ENCODE results near the gene TMX3.

Gene TMX3

DNA sequence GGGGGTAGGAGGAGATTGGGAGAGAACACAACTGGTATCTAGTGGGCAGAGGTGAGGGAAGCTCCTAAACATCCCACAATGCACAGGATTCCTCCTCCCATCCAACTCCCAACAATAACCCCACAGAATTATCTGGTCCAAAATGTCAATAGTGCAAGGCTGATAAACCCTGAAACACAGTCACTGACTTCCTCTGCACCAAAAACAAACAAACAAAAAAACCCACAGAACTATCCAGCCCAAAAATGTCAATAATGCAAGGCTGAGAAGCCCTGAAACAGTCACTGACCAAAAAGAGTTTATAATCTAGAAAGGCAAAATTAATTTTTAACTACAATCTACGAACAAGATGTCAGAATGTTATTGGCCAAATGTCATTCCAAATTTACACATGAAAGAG is 9.8 kb downstream of the TMX3 start:
- Histone ChIP-seq H3K27me3 (ENCODE audit: control insufficient read depth, insufficient read depth, low read length) (no peaks in the 10 kb centered on the region), H3K9ac (ENCODE audit: low read length) (no peak overlapping the region), H3K27ac (ENCODE audit: low read length) (no peak overlapping the region), H3K4me1 (ENCODE audit: control insufficient read depth, low read depth, low read length) (no peaks in the 10 kb centered on the region), H3K36me3 (ENCODE audit: control insufficient read depth, low read depth, low read length) (peaks cover 48% of the 10 kb centered on the region), H3K9me3 (ENCODE audit: control insufficient read depth, low read depth, low read length) (no peaks in the 10 kb centered on the region), H3K4me3 (ENCODE audit: low read length) (no peak overlapping the region)

DNA sequence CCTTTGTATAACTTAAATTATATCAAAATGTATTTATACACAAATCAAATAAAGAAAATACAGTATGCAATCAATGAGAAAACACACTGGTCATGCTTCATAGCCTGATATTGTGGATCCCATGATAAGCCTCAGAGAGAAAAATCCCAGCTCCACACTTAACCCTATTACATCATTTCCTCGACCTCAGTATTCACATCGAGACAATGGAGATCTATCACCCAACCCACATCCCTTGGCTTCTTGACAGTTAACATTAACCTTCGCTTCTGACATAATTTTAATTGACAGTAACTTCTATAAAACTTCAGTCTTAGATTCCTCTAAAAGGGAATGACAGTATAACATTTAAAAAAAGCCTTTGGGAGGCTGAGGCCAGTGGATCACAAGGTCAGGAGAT is 11.6 kb downstream of the TMX3 start:
- Histone ChIP-seq H3K27me3 (ENCODE audit: control insufficient read depth, insufficient read depth, low read length) (no peaks in the 10 kb centered on the region), H3K9ac (ENCODE audit: low read length) (no peak overlapping the region), H3K27ac (ENCODE audit: low read length) (no peak overlapping the region), H3K36me3 (ENCODE audit: control insufficient read depth, low read depth, low read length) (peaks cover 37% of the 10 kb centered on the region), H3K4me1 (ENCODE audit: control insufficient read depth, low read depth, low read length) (no peaks in the 10 kb centered on the region), H3K4me3 (ENCODE audit: low read length) (no peak overlapping the region), H3K9me3 (ENCODE audit: control insufficient read depth, low read depth, low read length) (no peaks in the 10 kb centered on the region)

DNA sequence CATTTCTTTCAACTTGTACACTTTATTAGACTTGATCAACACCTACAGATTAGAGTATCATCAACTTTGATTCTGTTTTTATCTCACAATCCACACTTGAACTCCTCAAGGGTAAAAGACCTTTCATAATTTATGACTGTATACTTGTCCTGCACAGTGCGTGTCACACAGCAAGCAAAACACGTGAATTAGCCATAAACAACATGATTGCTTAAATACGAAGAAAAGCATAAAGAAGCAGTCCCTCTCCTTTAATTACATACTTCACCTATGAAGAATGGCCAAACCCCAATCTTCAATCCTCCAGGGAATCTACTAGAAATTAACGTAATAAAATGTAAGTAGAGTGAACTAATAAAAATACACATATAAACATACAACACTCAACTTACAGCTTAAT is 13.6 kb downstream of the TMX3 start:
- Histone ChIP-seq H3K4me3 (ENCODE audit: low read length) (no peak overlapping the region), H3K9me3 (ENCODE audit: control insufficient read depth, low read depth, low read length) (no peaks in the 10 kb centered on the region), H3K4me1 (ENCODE audit: control insufficient read depth, low read depth, low read length) (no peaks in the 10 kb centered on the region), H3K36me3 (ENCODE audit: control insufficient read depth, low read depth, low read length) (peaks cover 39% of the 10 kb centered on the region), H3K9ac (ENCODE audit: low read length) (no peak overlapping the region), H3K27ac (ENCODE audit: low read length) (no peak overlapping the region), H3K27me3 (ENCODE audit: control insufficient read depth, insufficient read depth, low read length) (no peaks in the 10 kb centered on the region)

DNA sequence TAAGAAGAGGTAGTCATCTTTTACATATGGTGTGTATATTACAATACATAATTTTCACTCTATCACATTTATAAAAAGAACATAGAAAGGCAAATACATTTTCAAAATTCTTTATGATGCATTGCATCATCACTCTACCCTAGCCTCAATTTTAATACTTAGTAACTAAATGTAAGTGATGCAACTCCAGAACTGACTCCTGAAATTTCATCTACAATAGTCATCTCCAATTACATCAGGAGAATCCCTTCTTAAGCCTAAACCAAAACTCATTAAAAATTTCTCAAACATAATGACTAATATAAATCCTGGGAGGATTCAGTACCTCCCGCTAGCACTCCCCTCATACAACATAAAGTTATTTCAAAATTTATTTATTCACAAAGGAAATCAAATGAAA is 15.9 kb downstream of the TMX3 start:
- Histone ChIP-seq H3K9me3 (ENCODE audit: control insufficient read depth, low read depth, low read length) (no peaks in the 10 kb centered on the region), H3K4me3 (ENCODE audit: low read length) (no peak overlapping the region), H3K4me1 (ENCODE audit: control insufficient read depth, low read depth, low read length) (no peaks in the 10 kb centered on the region), H3K27ac (ENCODE audit: low read length) (no peak overlapping the region), H3K9ac (ENCODE audit: low read length) (no peak overlapping the region), H3K36me3 (ENCODE audit: control insufficient read depth, low read depth, low read length) (peaks cover 39% of the 10 kb centered on the region), H3K27me3 (ENCODE audit: control insufficient read depth, insufficient read depth, low read length) (no peaks in the 10 kb centered on the region)

DNA sequence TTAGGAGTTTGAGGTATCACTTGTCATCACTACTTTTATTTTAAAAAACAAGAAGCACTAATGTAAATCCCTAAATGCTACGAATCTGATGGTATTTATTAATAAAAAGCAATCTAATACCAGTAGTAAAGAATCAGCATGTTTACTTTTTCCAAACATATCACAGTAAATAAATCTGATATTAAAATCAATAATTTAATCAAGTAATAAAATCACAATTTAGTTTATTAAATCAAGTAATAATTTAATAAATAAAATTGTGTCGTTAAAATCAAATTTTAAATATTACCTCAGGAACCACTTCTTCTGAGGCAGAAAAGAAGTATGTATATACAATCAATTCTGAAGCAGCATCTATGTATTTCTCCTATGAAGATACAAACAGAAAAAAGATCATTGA is 18.0 kb downstream of the TMX3 start:
- H3K9me3 ChIP-seq (ENCODE audit: control insufficient read depth, low read depth, low read length): no peaks in the 10 kb centered on the region

DNA sequence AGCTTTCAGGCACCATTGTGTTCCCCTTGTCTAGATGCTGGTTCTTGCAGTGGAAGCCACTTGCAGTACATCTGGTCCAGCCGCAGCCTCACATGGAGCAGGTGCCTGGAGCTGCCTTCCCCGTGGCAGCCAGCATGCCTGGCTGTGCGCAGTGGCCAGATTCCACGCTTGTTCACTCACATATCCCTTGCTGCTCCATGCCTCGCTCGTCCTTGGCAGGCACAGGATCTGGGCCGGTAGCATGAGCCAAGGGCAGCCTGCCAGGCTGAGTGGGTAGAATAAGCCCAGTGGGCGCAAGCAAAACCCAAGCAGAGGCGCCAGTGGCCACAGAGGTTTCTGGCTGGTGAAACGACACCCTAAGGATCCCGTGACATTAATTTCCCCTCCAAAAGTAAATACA is 20.6 kb downstream of the TMX3 start:
- Histone ChIP-seq H3K9me3 (ENCODE audit: control insufficient read depth, low read depth, low read length) (no peaks in the 10 kb centered on the region), H3K27me3 (ENCODE audit: control insufficient read depth, insufficient read depth, low read length) (no peaks in the 10 kb centered on the region), H3K27ac (ENCODE audit: low read length) (no peak overlapping the region), H3K4me3 (ENCODE audit: low read length) (no peak overlapping the region), H3K4me1 (ENCODE audit: control insufficient read depth, low read depth, low read length) (no peaks in the 10 kb centered on the region), H3K9ac (ENCODE audit: low read length) (no peak overlapping the region), H3K36me3 (ENCODE audit: control insufficient read depth, low read depth, low read length) (peaks cover 42% of the 10 kb centered on the region)

More for the DNA sequence above, 18.0 kb downstream of the TMX3 start:
- Histone ChIP-seq H3K27ac (ENCODE audit: low read length) (no peak overlapping the region), H3K9ac (ENCODE audit: low read length) (no peak overlapping the region), H3K36me3 (ENCODE audit: control insufficient read depth, low read depth, low read length) (peaks cover 42% of the 10 kb centered on the region), H3K4me3 (ENCODE audit: low read length) (no peak overlapping the region), H3K4me1 (ENCODE audit: control insufficient read depth, low read depth, low read length) (no peaks in the 10 kb centered on the region), H3K27me3 (ENCODE audit: control insufficient read depth, insufficient read depth, low read length) (no peaks in the 10 kb centered on the region)

DNA sequence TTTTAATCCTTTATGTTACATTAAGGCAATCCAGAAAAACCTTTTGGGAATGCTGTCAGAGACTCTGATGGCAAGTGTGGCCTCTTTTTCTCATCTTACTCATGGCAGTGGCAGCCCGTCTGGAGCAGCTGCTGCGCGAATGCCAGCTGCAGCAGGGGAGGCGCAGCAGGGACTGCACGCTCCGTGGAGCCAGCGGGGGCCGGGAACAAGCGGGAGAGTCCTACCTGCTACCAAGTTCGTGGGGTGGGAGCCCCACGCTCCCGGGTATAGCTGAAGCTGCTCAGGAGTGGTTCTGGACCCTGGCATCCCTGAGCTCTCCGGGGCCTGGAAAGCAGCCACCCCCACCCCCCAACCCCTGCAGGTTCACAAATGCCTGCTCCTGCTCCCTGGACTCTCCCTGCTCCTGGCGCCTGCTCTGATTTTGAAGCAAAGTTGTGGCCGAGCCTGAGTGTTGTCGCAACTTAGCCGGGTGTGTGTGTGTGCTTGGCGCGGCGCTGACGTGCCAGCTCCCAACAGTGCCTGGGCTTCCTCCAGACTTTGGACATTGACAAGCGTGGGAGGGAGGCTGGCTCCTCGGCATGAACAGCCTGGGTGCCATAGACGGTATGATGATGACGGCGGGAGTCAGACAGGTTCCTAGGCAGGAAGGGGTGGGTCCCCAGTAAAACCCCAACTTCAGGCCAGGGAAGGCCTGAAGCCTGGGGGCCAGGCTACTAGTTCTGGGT is 21.7 kb downstream of the TMX3 start:
- no peaks in the 10 kb centered on the region for H3K9me3 ChIP-seq (ENCODE audit: control insufficient read depth, low read depth, low read length)
- no peak overlapping the region for H3K27ac ChIP-seq (ENCODE audit: low read length)
- no peak overlapping the region for H3K9ac ChIP-seq (ENCODE audit: low read length)
- H3K4me3 ChIP-seq (ENCODE audit: low read length): no peak overlapping the region
- H3K4me1 ChIP-seq (ENCODE audit: control insufficient read depth, low read depth, low read length): no peaks in the 10 kb centered on the region
- H3K27me3 ChIP-seq (ENCODE audit: control insufficient read depth, insufficient read depth, low read length): no peaks in the 10 kb centered on the region
- H3K36me3 ChIP-seq (ENCODE audit: control insufficient read depth, low read depth, low read length): peaks cover 42% of the 10 kb centered on the region

DNA sequence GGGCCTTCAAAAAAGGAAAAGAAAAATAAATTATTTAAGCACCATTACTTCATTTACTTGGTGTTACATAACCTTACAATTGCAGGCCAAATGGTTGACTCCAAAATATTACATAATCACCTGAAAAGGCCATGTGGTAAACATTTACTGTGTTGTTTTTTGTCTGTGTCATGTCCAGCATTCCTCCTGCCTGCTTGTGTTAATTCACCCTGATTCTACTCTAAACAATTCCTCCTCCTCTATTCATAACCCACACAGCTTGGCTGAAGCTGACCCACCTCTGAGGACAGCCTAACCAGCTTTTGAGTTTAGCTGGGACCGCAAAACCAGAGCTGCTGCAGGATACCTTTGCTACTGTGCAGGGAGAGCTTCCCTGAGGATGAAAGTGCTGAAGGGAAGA is 35.4 kb downstream of the TMX3 start:
- no peak overlapping the region for H3K9ac ChIP-seq (ENCODE audit: low read length)
- peaks cover 69% of the 10 kb centered on the region for H3K36me3 ChIP-seq (ENCODE audit: control insufficient read depth, low read depth, low read length)
- H3K27ac ChIP-seq (ENCODE audit: low read length): no peak overlapping the region
- H3K4me1 ChIP-seq (ENCODE audit: control insufficient read depth, low read depth, low read length): no peaks in the 10 kb centered on the region
- no peaks in the 10 kb centered on the region for H3K27me3 ChIP-seq (ENCODE audit: control insufficient read depth, insufficient read depth, low read length)
- H3K4me3 ChIP-seq (ENCODE audit: low read length): no peak overlapping the region
- H3K9me3 ChIP-seq (ENCODE audit: control insufficient read depth, low read depth, low read length): no peaks in the 10 kb centered on the region

DNA sequence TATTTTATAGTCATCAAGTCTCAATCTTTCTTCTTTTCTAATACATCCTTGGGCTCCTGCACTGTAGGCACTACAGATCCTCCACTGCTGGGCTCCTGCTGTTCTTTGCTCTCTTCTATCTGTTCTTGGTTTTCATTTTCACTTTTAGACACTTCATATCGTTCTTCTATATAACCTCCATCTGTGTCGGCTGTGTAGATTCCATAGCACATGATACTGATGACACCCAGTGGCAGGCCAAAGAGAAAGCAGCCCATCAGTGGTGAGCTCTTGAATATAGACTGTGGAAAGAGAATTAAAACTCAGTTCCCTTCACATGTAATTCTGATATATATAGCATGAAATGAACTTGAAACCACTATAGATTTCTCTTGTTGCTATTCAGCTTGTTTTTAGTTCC is 38.0 kb downstream of the TMX3 start:
- no peaks in the 10 kb centered on the region for H3K4me1 ChIP-seq (ENCODE audit: control insufficient read depth, low read depth, low read length)
- no peak overlapping the region for H3K9ac ChIP-seq (ENCODE audit: low read length)
- H3K4me3 ChIP-seq (ENCODE audit: low read length): no peak overlapping the region
- no peaks in the 10 kb centered on the region for H3K27me3 ChIP-seq (ENCODE audit: control insufficient read depth, insufficient read depth, low read length)
- no peak overlapping the region for H3K27ac ChIP-seq (ENCODE audit: low read length)
- H3K36me3 ChIP-seq (ENCODE audit: control insufficient read depth, low read depth, low read length): peaks cover 54% of the 10 kb centered on the region
- no peaks in the 10 kb centered on the region for H3K9me3 ChIP-seq (ENCODE audit: control insufficient read depth, low read depth, low read length)

DNA sequence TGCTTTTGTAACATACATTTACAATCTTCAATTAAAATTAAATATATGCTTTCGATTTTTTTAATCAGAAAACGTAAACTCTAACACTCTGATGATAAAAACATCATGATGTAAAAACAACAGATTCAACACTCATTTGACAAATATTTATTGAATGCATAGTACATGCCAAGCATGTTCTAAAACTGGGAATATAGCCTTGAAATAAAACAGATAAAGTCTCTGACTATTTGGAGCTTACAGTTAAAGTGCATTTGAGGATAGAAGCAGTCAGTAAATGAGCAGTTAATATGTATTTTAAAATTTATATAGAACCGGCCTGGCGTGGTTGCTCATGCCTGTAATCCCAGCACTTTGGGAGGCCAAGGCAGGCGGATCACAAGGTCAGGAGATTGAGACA is 47.8 kb downstream of the TMX3 start:
- no peaks in the 10 kb centered on the region for H3K9me3 ChIP-seq (ENCODE audit: control insufficient read depth, low read depth, low read length)
- H3K27ac ChIP-seq (ENCODE audit: low read length): no peak overlapping the region
- no peak overlapping the region for H3K9ac ChIP-seq (ENCODE audit: low read length)
- no peak overlapping the region for H3K4me3 ChIP-seq (ENCODE audit: low read length)
- no peaks in the 10 kb centered on the region for H3K4me1 ChIP-seq (ENCODE audit: control insufficient read depth, low read depth, low read length)
- no peaks in the 10 kb centered on the region for H3K36me3 ChIP-seq (ENCODE audit: control insufficient read depth, low read depth, low read length)
- H3K27me3 ChIP-seq (ENCODE audit: control insufficient read depth, insufficient read depth, low read length): no peaks in the 10 kb centered on the region

DNA sequence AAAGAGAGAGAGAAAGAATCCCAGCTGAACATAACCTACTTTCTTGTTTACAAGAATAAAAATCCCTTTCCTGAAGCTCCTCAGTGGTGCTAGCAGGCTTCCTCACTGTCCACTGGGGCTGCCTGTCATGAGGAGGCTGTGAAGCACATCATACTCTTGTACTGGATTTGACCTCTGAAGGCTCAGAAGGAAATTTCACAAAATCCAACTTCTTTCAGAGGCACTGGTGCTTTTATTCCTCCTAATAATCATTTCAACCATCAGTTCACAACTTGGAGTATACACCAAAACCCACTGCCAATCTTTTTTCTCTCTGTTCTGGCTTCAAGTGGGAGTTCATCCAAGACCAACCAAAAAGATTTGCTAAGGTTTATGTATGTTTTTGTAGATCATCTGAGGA is 48.5 kb downstream of the TMX3 start:
- H3K36me3 ChIP-seq (ENCODE audit: control insufficient read depth, low read depth, low read length): no peaks in the 10 kb centered on the region

DNA sequence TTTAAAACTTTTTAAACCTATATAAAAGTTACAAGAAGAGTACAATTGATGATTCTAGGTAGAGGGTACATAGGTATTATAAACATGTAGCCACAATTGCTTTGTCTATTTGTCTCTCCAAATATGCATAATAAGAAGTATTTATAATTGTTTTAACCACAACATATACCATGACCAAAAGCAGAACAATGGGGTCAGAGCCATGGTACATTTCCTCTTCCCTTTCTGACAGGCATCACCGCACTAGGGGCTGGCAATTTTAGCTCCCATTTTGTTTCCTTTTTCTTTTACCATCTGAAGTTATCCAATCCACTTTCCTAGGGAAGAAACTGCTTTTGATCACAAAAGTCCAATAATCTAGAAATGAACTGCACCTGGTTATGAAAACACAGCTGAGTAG is 49.3 kb downstream of the TMX3 start:
- H3K27ac ChIP-seq (ENCODE audit: low read length): no peak overlapping the region
- no peaks in the 10 kb centered on the region for H3K27me3 ChIP-seq (ENCODE audit: control insufficient read depth, insufficient read depth, low read length)
- H3K9me3 ChIP-seq (ENCODE audit: control insufficient read depth, low read depth, low read length): no peaks in the 10 kb centered on the region
- no peak overlapping the region for H3K9ac ChIP-seq (ENCODE audit: low read length)
- no peaks in the 10 kb centered on the region for H3K36me3 ChIP-seq (ENCODE audit: control insufficient read depth, low read depth, low read length)
- H3K4me1 ChIP-seq (ENCODE audit: control insufficient read depth, low read depth, low read length): no peaks in the 10 kb centered on the region
- H3K4me3 ChIP-seq (ENCODE audit: low read length): no peak overlapping the region

More for the DNA sequence above, 48.5 kb downstream of the TMX3 start:
- no peak overlapping the region for H3K4me3 ChIP-seq (ENCODE audit: low read length)
- H3K9ac ChIP-seq (ENCODE audit: low read length): no peak overlapping the region
- no peak overlapping the region for H3K27ac ChIP-seq (ENCODE audit: low read length)
- H3K9me3 ChIP-seq (ENCODE audit: control insufficient read depth, low read depth, low read length): no peaks in the 10 kb centered on the region
- no peaks in the 10 kb centered on the region for H3K4me1 ChIP-seq (ENCODE audit: control insufficient read depth, low read depth, low read length)
- no peaks in the 10 kb centered on the region for H3K27me3 ChIP-seq (ENCODE audit: control insufficient read depth, insufficient read depth, low read length)

Measured in iPS-18a (cell line).